GM19035 (cell line): ENCODE results near the gene GLP1R.

Source experiments
- ATAC-seq: cut with Tn5 transposase; IDR thresholded peaks from one replicate; pipeline ENCODE4 v1.9.1; 2021; ENCODE audit not compliant: unreplicated experiment

The GLP1R gene

GRCh38 chr6:39043776-39044175 lies 4.8 kb upstream of the GLP1R start:
- ATAC-seq, result no peak

- no peak for ATAC-seq
These were observed 4.4 kb upstream of the GLP1R start for GRCh38 chr6:39044181-39044580.

GRCh38 chr6:39047434-39048327 lies 900 bp upstream of the GLP1R start:
- ATAC-seq, result no peak

- ATAC-seq, result no peak
These were observed 1.1 kb downstream of the GLP1R start for GRCh38 chr6:39049575-39050283.

GRCh38 chr6:39050453-39051112 lies 2.0 kb downstream of the GLP1R start:
- ATAC-seq, result no peak

GRCh38 chr6:39051399-39052122 lies 3.0 kb downstream of the GLP1R start:
- no peak for ATAC-seq

- no peak for ATAC-seq
These were observed 4.5 kb downstream of the GLP1R start for GRCh38 chr6:39053016-39053624.

- no peak for ATAC-seq
These were observed 5.4 kb downstream of the GLP1R start for GRCh38 chr6:39053854-39054576.

GRCh38 chr6:39054577-39055142 lies 6.1 kb downstream of the GLP1R start:
- no peak for ATAC-seq

GRCh38 chr6:39055661-39056060 lies 7.1 kb downstream of the GLP1R start:
- ATAC-seq, result no peak

- ATAC-seq, result no peak
These were observed 7.6 kb downstream of the GLP1R start for GRCh38 chr6:39056191-39056590.

- ATAC-seq, result no peak
These were observed 8.1 kb downstream of the GLP1R start for GRCh38 chr6:39056681-39057080.

GRCh38 chr6:39057251-39058155 lies 8.9 kb downstream of the GLP1R start:
- no peak for ATAC-seq

- no peak for ATAC-seq
These were observed 10.0 kb downstream of the GLP1R start for GRCh38 chr6:39058471-39059147.

GRCh38 chr6:39059496-39060310 lies 11.1 kb downstream of the GLP1R start:
- ATAC-seq, result no peak

GRCh38 chr6:39060467-39061160 lies 12.0 kb downstream of the GLP1R start:
- no peak for ATAC-seq

- no peak for ATAC-seq
These were observed 12.6 kb downstream of the GLP1R start for GRCh38 chr6:39061182-39061581.
